Measurements from ENCODE around the gene MAML1. TPM values are rescaled to one million over a fixed set of nuclear protein-coding genes. Genes with fewer than 3 reads are reported as not detected.

MAML1 gene
- total and polyA plus RNA-seq, 4 donors = 2.2 to 7.6 (median 6.3) TPM

DNA sequence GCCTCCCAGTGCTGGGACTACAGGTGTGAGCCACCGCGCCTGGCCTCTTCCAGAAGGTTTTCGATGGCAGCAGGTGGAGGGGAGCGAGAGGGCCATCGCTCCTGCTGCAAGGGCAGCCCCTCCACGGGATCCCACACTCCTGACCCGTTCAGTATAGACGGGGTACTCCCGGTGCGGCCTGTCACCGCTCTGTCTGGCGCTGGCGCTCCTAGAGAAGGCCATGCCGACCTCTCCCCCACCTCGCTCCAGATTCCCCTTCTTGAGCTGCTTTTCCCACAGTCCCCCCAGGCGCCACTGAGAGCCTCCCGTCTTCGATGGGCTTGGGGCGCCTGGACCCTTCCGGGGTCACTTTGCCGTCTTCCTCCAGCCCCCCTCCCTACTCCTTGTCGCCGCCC, 83.8 kb downstream of the MAML1 start (continued):
- TF ChIP-seq, protein P1, sequence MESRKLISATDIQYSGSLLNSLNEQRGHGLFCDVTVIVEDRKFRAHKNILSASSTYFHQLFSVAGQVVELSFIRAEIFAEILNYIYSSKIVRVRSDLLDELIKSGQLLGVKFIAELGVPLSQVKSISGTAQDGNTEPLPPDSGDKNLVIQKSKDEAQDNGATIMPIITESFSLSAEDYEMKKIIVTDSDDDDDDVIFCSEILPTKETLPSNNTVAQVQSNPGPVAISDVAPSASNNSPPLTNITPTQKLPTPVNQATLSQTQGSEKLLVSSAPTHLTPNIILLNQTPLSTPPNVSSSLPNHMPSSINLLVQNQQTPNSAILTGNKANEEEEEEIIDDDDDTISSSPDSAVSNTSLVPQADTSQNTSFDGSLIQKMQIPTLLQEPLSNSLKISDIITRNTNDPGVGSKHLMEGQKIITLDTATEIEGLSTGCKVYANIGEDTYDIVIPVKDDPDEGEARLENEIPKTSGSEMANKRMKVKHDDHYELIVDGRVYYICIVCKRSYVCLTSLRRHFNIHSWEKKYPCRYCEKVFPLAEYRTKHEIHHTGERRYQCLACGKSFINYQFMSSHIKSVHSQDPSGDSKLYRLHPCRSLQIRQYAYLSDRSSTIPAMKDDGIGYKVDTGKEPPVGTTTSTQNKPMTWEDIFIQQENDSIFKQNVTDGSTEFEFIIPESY (IDR thresholded peaks at IDR 0.05) = no peak
- no peak for TF ChIP-seq FOXA1 (IDR thresholded peaks at IDR 0.05)

DNA sequence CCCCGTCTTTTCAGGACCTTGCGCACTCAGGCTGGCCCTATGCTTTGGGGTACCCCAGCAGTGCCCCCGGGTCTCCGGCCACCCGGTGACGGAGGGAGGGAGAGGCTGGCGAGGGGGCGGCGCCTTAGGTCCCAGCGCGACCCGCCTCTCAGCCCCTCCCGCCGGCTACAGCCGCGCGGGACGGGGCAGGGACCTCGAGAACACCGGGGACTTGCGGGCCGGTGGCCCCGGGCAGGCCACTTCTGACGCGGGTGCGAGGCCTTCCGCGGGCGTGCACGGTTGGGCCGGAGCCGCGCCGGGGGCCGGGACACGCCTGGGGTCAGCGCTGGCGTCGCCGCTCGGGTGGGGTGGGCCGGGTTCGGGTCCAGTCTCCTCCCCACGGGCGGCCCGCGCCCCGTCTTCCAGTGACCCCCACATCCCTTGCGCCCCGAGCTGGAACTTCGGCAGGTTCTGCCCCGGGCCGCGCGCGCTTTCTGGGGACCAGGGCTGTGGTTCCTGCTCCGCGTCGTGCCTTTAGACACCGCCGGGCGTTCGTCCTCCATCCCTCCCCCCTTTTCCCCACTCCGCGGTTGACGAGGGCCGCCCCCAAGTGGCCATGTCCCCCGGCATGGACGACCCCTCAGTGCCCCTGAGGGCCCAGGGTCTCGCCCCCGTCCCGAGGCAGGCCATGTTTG, 84.3 kb downstream of the MAML1 start:
- H3K4me3 ChIP-seq (ENCODE audit: low read depth in 1 of 3, low read length in 3 of 3) = peak overlapping the region in 1 of 3 donors; percentile 51
- H3K27me3 ChIP-seq (ENCODE audit: control insufficient read depth in 4 of 4, insufficient read depth in 4 of 4, low read length in 3 of 4) = no peaks in the 10 kb centered on the region
- peak overlapping the region in 1 of 2 donors; percentile 14 for H3K9ac ChIP-seq (ENCODE audit: low read depth in 1 of 2, low read length in 2 of 2)
- H3K9me3 ChIP-seq (ENCODE audit: control insufficient read depth in 4 of 4, low read length in 3 of 4) = no peaks in the 10 kb centered on the region
- WGBS = 2% methylated on average over 72 of the region's 72 CpGs
- TF ChIP-seq, protein P2, sequence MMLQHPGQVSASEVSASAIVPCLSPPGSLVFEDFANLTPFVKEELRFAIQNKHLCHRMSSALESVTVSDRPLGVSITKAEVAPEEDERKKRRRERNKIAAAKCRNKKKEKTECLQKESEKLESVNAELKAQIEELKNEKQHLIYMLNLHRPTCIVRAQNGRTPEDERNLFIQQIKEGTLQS (IDR thresholded peaks at IDR 0.05) = no peak
- TF ChIP-seq, protein P3, sequence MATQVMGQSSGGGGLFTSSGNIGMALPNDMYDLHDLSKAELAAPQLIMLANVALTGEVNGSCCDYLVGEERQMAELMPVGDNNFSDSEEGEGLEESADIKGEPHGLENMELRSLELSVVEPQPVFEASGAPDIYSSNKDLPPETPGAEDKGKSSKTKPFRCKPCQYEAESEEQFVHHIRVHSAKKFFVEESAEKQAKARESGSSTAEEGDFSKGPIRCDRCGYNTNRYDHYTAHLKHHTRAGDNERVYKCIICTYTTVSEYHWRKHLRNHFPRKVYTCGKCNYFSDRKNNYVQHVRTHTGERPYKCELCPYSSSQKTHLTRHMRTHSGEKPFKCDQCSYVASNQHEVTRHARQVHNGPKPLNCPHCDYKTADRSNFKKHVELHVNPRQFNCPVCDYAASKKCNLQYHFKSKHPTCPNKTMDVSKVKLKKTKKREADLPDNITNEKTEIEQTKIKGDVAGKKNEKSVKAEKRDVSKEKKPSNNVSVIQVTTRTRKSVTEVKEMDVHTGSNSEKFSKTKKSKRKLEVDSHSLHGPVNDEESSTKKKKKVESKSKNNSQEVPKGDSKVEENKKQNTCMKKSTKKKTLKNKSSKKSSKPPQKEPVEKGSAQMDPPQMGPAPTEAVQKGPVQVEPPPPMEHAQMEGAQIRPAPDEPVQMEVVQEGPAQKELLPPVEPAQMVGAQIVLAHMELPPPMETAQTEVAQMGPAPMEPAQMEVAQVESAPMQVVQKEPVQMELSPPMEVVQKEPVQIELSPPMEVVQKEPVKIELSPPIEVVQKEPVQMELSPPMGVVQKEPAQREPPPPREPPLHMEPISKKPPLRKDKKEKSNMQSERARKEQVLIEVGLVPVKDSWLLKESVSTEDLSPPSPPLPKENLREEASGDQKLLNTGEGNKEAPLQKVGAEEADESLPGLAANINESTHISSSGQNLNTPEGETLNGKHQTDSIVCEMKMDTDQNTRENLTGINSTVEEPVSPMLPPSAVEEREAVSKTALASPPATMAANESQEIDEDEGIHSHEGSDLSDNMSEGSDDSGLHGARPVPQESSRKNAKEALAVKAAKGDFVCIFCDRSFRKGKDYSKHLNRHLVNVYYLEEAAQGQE (IDR thresholded peaks at IDR 0.05) = no peak
- TF ChIP-seq FOXA2 (IDR thresholded peaks at IDR 0.05) (no peak), JUND (IDR thresholded peaks at IDR 0.05) (no peak), HNF4G (IDR thresholded peaks at IDR 0.05) (no peak), FOXA1 (IDR thresholded peaks at IDR 0.05) (no peak), EGR1 (IDR thresholded peaks at IDR 0.05; ENCODE audit: low read depth in 2 of 2) (no peak), TAF1 (conservative IDR thresholded peaks at IDR 0.05) (no peak), YY1 (IDR thresholded peaks at IDR 0.05) (no peak), RXRA (IDR thresholded peaks at IDR 0.05) (no peak)
- TF ChIP-seq, protein P1 (IDR thresholded peaks at IDR 0.05) = no peak
- TF ChIP-seq, protein P4, sequence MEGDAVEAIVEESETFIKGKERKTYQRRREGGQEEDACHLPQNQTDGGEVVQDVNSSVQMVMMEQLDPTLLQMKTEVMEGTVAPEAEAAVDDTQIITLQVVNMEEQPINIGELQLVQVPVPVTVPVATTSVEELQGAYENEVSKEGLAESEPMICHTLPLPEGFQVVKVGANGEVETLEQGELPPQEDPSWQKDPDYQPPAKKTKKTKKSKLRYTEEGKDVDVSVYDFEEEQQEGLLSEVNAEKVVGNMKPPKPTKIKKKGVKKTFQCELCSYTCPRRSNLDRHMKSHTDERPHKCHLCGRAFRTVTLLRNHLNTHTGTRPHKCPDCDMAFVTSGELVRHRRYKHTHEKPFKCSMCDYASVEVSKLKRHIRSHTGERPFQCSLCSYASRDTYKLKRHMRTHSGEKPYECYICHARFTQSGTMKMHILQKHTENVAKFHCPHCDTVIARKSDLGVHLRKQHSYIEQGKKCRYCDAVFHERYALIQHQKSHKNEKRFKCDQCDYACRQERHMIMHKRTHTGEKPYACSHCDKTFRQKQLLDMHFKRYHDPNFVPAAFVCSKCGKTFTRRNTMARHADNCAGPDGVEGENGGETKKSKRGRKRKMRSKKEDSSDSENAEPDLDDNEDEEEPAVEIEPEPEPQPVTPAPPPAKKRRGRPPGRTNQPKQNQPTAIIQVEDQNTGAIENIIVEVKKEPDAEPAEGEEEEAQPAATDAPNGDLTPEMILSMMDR (IDR thresholded peaks at IDR 0.05; ENCODE audit: low read depth, low read length, missing input control) = no peak
- no peaks in the 10 kb centered on the region for H3K36me3 ChIP-seq (ENCODE audit: control insufficient read depth in 4 of 4, insufficient read depth in 3 of 4, low read depth in 1 of 4, low read length in 3 of 4)
- peak overlapping the region in 1 of 2 donors; percentile 23 for H3K27ac ChIP-seq (ENCODE audit: low read depth in 1 of 2, low read length in 2 of 2)
- peaks cover 22 to 55% (median 34%) of the 10 kb centered on the region in 4 donors for H3K4me1 ChIP-seq (ENCODE audit: control insufficient read depth in 4 of 4, insufficient read depth in 4 of 4, low read length in 3 of 4)
- DNase-seq (ENCODE audit: low spot score) = no peak
